T-helper 1 cell treated with Interleukin-12 subunit alpha and Interleukin-12 subunit beta and Interleukin-4 antibody, amounts not matched to agents 30 μg/mL and 1 μg/mL, for 36 hours (primary cell): ENCODE results near the gene PTGER4.

Experiments used
- H3K27ac Mint-ChIP-seq: one replicate; pipeline ENCODE4 v1.8.0; 2021; ENCODE audit warnings: mild to moderate bottlenecking, mixed read lengths
- H3K27me3 Mint-ChIP-seq: one replicate; pipeline ENCODE4 v1.8.0; 2021; ENCODE audit warnings: low read depth, mixed read lengths
- H3K36me3 Mint-ChIP-seq: one replicate; pipeline ENCODE4 v1.8.0; 2021; ENCODE audit warnings: low read depth, mixed read lengths
- H3K4me1 Mint-ChIP-seq: one replicate; pipeline ENCODE4 v1.8.0; 2021; ENCODE audit warnings: low read depth, mixed read lengths
- H3K4me3 Mint-ChIP-seq: one replicate; pipeline ENCODE4 v1.8.0; 2021; ENCODE audit warnings: mild to moderate bottlenecking, moderate library complexity, mixed read lengths
- H3K9me3 Mint-ChIP-seq: one replicate; pipeline ENCODE4 v1.8.0; 2021; ENCODE audit warnings: mixed read lengths

Gene PTGER4

DNA sequence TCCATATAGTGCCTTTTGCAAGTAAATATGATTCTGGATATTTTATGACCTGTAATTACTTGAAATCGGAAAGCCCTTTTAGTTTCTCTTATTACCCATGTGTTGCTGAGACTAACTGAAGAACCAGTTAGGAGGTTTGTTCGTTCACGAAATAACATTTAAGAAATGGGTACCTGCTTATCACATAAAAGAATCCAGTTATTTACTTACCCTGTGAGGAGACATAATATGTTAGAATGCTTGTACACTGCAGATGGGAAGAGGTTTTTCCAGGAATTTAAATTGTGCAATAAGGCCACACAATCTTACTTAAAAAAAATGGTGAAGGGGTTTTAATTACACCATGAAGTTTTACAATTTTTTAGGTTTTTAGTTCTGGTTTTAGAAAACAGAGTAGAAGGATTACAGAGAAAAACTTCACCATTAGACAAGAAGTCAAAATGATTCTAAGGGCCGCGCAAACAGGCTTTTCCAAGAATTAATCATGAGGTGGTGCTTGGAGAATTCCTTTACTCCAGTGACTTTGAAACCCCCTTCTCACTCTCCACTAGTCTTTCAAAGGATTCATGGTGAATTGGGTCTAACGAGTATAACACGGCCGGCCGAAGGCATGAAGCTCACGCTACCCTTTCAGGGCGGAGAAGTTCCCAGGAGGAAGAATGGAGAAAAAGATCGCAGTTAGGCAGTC, 1.1 kb upstream of the PTGER4 start:
- Mint-ChIP-seq H3K9me3 (no peaks in the 10 kb centered on the region), H3K36me3 (peaks cover 35% of the 10 kb centered on the region), H3K4me1 (peaks cover 43% of the 10 kb centered on the region)

DNA sequence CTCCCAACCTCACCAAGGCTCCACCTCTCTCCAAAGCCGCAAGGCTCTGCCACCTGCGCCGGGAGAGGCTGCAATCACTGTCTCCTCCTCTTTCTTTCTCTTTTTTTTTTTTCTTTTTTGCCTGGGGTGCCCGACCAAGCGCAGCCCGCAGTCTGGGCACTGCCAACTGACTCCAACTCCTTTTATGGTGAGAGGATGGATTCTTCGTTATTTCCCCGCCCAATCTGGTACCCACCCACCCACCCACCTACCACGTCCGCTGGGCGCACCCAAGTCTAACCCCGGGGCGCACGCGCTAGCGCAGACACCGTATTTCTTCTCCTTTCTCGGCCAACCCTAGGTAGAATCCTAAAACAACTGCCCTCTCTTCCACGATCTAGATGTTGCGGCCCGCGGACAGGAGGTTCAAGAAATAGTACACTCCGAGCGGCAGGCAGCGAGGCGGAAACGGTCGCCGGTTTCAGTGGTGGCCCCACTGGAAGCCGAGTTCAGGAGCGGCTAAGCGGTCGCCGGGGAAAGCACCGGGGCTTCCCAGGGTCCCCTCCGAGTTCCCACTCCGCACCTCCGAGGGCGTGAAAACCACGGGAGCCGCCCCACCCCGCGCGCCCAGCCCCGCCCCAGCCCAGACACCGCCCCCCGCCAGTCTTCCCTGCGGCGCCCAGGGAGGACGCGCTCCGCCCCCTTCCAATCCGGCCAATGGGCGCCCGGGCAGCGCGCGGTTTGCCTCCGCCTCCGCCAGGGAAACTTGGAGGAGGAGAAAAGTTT, 385 bp upstream of the PTGER4 start:
- H3K4me1 Mint-ChIP-seq: peaks cover 44% of the 10 kb centered on the region
- no peaks in the 10 kb centered on the region for H3K9me3 Mint-ChIP-seq
- no peaks in the 10 kb centered on the region for H3K27me3 Mint-ChIP-seq
- H3K4me3 Mint-ChIP-seq: peak overlapping the region; percentile 98
- H3K27ac Mint-ChIP-seq: peak overlapping the region; percentile 98
- H3K36me3 Mint-ChIP-seq: peaks cover 41% of the 10 kb centered on the region

More for the DNA sequence above, 1.1 kb upstream of the PTGER4 start:
- Mint-ChIP-seq H3K27me3 (no peaks in the 10 kb centered on the region), H3K4me3 (peak overlapping the region; percentile 98), H3K27ac (peak overlapping the region; percentile 98)

DNA sequence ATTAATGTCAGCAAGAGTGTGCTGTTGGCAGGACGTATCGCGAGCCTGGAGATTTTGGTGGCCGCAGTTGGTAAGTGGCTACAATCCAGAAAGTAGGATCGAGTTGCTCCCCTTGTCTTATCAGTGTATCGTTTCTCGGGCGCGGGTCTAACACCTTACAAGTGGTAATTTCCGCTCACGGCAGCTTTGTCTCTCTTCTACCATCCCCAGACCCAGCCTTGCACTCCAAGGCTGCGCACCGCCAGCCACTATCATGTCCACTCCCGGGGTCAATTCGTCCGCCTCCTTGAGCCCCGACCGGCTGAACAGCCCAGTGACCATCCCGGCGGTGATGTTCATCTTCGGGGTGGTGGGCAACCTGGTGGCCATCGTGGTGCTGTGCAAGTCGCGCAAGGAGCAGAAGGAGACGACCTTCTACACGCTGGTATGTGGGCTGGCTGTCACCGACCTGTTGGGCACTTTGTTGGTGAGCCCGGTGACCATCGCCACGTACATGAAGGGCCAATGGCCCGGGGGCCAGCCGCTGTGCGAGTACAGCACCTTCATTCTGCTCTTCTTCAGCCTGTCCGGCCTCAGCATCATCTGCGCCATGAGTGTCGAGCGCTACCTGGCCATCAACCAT, 1.1 kb downstream of the PTGER4 start:
- Mint-ChIP-seq H3K4me3 (peak overlapping the region; percentile 98), H3K4me1 (peaks cover 42% of the 10 kb centered on the region), H3K9me3 (no peaks in the 10 kb centered on the region), H3K36me3 (peaks cover 52% of the 10 kb centered on the region), H3K27me3 (no peaks in the 10 kb centered on the region), H3K27ac (peak overlapping the region; percentile 98)

DNA sequence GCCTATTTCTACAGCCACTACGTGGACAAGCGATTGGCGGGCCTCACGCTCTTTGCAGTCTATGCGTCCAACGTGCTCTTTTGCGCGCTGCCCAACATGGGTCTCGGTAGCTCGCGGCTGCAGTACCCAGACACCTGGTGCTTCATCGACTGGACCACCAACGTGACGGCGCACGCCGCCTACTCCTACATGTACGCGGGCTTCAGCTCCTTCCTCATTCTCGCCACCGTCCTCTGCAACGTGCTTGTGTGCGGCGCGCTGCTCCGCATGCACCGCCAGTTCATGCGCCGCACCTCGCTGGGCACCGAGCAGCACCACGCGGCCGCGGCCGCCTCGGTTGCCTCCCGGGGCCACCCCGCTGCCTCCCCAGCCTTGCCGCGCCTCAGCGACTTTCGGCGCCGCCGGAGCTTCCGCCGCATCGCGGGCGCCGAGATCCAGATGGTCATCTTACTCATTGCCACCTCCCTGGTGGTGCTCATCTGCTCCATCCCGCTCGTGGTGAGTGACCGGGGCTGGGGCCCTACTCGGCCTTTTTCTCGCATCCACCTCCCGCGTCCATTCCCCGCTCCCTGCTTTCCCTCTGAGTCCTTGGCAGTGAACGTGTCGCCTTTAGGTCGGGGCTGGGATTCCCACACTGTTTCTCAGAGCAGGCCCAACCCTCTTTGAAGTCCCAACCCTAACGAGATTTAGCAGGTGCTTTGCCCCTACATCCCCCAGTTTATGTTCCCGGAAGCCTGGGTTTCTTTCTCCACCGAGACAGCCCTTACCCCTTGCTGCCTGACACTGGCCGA, 1.8 kb downstream of the PTGER4 start:
- Mint-ChIP-seq H3K36me3 (peaks cover 59% of the 10 kb centered on the region), H3K9me3 (no peaks in the 10 kb centered on the region), H3K27me3 (no peaks in the 10 kb centered on the region), H3K4me1 (peaks cover 44% of the 10 kb centered on the region), H3K27ac (peak overlapping the region; percentile 98), H3K4me3 (peak overlapping the region; percentile 98)

DNA sequence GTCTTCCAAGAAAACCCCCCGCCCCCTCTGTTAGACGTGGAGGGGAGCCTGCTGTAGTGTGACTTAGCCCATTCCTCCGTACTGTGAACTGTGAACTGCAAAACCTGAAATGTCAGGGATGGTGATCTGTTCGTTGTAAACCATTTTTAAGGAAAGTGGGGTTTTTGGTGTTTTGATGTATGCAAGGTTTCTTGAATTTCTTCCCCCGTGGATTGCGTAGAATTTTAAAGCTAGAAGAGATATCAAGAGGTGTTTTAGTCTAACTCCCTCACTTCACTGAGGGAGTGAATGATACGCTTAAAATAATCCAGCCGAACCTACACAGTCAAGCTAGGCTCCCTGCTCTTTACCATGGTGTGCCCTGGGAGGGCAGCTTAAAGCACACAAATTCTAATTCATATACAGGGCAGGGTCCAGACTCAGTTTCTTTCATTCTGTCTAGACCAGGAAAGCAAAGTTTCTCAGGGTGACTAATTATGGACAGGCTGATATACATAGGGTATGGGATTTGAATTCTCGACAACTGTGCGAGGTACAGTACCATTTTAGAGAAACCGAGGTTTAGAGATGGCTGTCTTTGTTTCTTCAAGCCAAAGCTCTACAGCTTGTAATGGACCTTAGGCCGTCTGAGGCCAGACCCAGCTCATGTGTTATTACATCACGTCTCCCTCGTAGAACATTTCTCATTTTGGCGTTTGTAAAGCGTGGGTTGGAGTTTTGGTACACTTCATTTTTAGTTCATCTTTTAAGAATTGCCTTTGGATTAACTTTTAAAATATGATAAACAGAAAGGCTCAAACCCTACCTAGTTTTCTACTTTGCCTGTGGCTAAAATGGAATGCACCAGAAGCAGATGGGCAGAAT, 2.7 kb downstream of the PTGER4 start:
- Mint-ChIP-seq H3K9me3 (no peaks in the 10 kb centered on the region), H3K4me3 (peak overlapping the region; percentile 98), H3K4me1 (peaks cover 44% of the 10 kb centered on the region), H3K27me3 (no peaks in the 10 kb centered on the region), H3K27ac (peak overlapping the region; percentile 93), H3K36me3 (peaks cover 65% of the 10 kb centered on the region)

DNA sequence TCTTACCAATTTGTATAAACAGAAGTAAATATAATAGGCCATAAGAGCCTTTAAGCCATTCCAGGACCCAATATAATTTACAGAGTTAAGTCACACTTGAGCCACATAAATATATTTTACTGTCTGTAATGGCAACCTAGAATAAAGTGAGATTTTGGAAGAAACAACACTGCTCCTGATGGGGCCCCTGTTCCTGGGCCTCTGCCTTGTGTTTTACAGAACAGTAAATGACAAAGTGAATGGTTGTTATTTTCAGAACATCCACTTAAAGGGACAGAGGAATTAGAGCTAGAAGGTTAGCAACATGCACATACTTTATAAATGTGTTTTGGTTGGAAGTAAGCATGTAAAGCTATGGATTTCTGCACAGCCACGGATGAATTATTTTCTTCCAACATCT, 3.6 kb downstream of the PTGER4 start:
- H3K27ac Mint-ChIP-seq: peak overlapping the region; percentile 93
- no peaks in the 10 kb centered on the region for H3K27me3 Mint-ChIP-seq
- peaks cover 74% of the 10 kb centered on the region for H3K36me3 Mint-ChIP-seq
- H3K4me3 Mint-ChIP-seq: peak overlapping the region; percentile 98
- no peaks in the 10 kb centered on the region for H3K9me3 Mint-ChIP-seq
- peaks cover 51% of the 10 kb centered on the region for H3K4me1 Mint-ChIP-seq

DNA sequence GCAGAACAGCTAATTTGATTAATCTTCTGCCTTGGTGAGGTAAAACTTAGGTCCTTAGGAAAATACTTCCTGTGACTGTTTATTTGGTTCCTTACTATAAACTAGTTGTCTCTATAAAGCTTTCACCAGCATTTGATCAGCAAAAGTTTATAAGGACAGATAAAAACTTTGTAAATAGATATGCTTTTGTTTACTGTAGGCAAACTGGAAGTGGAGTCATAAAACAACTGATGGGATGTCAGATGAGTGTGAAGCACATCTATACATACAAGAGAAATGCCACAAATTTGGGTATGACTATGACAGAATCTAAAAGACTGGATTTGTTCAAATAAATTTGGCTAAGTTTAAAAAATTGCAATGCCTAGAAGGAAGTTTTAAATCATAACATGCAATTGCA, 5.5 kb downstream of the PTGER4 start:
- peak overlapping the region; percentile 98 for H3K4me3 Mint-ChIP-seq
- peak overlapping the region; percentile 76 for H3K27ac Mint-ChIP-seq
- no peaks in the 10 kb centered on the region for H3K27me3 Mint-ChIP-seq
- H3K4me1 Mint-ChIP-seq: peaks cover 55% of the 10 kb centered on the region
- H3K9me3 Mint-ChIP-seq: no peaks in the 10 kb centered on the region
- peaks cover 81% of the 10 kb centered on the region for H3K36me3 Mint-ChIP-seq

DNA sequence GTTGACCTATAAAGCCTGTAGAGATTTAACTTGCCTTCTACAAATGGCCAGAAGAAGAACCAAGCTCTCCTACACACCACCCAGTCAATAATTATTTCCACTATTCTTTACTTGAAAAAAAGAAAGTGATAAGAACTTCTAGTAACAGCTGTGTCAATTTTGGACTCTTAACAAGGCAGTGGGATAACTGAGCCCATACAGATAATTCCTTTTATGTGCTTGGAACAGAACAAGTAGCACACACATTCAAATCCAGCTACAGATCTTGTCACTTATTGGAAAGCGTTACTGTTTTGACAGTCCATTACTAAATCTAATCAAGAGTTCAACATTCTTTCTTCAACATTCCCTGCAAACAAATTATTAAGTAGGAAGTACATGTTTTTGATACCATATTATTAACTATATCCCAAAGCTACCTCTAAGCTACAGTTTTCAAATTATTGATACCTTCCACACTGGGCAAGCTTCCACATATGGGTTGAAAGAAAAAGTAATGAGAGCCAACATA, 6.3 kb downstream of the PTGER4 start:
- Mint-ChIP-seq H3K36me3 (peaks cover 78% of the 10 kb centered on the region), H3K9me3 (no peaks in the 10 kb centered on the region), H3K4me3 (peak overlapping the region; percentile 98), H3K27me3 (no peaks in the 10 kb centered on the region), H3K27ac (peak overlapping the region; percentile 76), H3K4me1 (peaks cover 60% of the 10 kb centered on the region)

DNA sequence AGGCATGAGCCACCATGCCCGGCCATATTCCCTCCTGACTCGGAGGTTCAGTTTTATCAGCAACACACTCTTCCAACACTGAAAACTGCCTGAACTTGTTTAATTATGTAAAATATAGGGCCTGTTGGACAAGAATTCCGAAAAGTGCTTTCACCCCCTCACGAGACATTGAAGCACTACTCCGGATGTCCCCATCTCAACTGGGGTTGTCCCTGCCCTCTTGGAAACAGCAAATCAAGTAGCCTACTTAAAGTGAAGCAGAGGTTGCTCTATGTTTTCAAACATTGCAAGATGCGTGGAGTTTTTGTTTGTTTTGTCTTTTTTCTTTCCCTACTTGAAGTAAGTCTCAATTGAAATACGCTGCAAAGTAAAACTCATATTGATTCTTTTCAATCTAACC, 7.6 kb downstream of the PTGER4 start:
- Mint-ChIP-seq H3K27ac (peak overlapping the region; percentile 78), H3K36me3 (peaks cover 77% of the 10 kb centered on the region), H3K27me3 (no peaks in the 10 kb centered on the region), H3K4me3 (peak overlapping the region; percentile 98), H3K4me1 (peaks cover 69% of the 10 kb centered on the region), H3K9me3 (no peaks in the 10 kb centered on the region)

DNA sequence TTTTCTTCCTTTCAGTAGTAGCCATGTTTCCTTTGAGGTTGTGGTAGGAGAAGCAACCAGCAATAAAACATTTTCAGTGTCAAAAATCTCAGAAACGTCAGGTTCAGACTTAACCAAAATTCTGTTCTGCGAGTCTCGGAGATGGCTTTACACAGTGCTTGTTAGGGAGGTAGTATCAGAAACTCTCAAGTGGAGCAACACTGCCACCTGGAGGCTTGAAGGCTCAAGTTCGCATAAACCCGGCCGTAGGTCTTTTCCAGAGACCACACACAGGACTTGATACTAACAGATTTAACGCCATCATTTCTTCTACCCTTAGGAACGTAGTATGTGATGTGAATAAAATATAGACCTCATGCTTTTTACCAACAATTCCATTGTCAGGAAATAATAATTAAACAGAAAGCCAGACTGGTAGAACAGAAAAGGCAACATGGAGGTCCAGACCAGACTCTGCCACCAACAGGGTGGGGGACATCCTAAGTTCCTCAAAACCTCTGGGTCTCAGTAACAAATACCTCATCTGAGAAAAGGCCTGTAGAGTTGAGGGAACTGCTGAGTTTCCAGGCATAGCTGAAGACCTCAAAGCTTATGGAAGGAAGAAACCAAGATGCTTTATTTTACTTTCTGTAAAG, 8.5 kb downstream of the PTGER4 start:
- Mint-ChIP-seq H3K36me3 (peaks cover 71% of the 10 kb centered on the region), H3K4me1 (peaks cover 70% of the 10 kb centered on the region), H3K9me3 (no peaks in the 10 kb centered on the region), H3K27me3 (no peaks in the 10 kb centered on the region), H3K4me3 (peak overlapping the region; percentile 98), H3K27ac (peak overlapping the region; percentile 78)

DNA sequence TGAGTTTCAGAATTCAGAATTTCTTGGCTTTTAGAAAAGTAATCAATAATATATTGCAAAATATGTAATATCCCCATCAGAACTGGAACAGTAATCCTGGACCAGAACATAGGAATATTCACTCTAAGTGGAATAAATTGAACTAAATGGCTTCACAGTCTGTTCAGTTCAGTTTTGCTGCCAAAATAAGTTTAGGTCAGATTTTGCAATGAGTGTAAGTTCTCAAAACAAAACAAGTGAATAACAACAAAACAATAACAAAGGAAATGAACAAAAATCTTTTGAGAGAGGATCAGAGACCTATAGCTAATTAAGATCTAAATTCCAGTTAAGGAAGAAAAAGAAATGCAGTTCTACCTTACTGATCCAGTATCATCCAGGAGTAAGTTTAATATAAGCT, 9.3 kb downstream of the PTGER4 start:
- peaks cover 66% of the 10 kb centered on the region for H3K4me1 Mint-ChIP-seq
- no peaks in the 10 kb centered on the region for H3K9me3 Mint-ChIP-seq
- H3K36me3 Mint-ChIP-seq: peaks cover 67% of the 10 kb centered on the region
- H3K27me3 Mint-ChIP-seq: no peaks in the 10 kb centered on the region
- peak overlapping the region; percentile 14 for H3K4me3 Mint-ChIP-seq
- peak overlapping the region; percentile 78 for H3K27ac Mint-ChIP-seq

DNA sequence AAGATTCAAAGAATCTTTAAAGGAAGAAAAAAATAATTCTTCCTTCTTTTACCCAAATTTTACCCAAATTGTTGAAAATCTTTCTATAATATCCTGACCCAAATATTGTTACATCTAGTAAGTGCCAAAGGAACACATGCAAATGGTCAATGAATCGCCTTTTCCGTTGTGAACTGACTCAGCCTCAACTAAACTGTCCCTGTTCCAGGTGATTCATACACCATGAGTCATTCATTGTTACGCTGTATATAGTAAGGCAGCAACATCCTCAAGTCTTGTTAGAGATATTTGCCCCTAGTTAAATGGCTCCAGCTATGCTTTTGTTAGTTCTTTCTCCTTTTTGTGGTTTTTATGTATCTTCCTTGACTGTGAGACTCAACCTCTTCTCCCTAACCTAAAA, 9.7 kb downstream of the PTGER4 start:
- peak overlapping the region; percentile 39 for H3K4me3 Mint-ChIP-seq
- peaks cover 63% of the 10 kb centered on the region for H3K4me1 Mint-ChIP-seq
- H3K36me3 Mint-ChIP-seq: peaks cover 64% of the 10 kb centered on the region
- no peaks in the 10 kb centered on the region for H3K9me3 Mint-ChIP-seq
- H3K27me3 Mint-ChIP-seq: no peaks in the 10 kb centered on the region
- H3K27ac Mint-ChIP-seq: peak overlapping the region; percentile 78

DNA sequence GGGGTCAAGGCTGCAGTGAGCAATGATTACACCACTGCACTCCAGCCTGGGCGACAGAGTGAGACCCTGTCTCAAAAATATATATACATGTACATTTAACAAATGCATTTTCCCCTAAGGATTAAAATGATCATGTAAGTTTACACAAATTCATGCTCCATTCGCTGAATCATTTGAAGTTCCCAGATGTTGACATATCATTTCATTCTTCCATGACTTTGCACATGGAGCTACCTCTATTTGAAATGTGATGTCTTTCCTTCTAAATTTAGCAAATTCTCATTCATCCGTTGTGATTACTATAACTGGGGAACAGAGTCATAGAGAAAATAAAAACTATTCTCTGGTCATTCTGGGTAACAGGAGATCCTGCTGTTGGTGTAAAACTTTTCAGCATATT, 10.6 kb downstream of the PTGER4 start:
- Mint-ChIP-seq H3K27ac (peak overlapping the region; percentile 21), H3K4me3 (no peak overlapping the region), H3K36me3 (peaks cover 66% of the 10 kb centered on the region)

More for the DNA sequence above, 10.6 kb downstream of the PTGER4 start:
- Mint-ChIP-seq H3K9me3 (no peaks in the 10 kb centered on the region), H3K4me1 (peaks cover 58% of the 10 kb centered on the region), H3K27me3 (no peaks in the 10 kb centered on the region)
